ENCODE results near the gene PTPN4.

- TF ChIP-seq CTCF (IDR thresholded peaks at IDR 0.05) (no peak), POLR2A (IDR thresholded peaks at IDR 0.05) (no peak)
Observed at GRCh38 chr2:119810049-119810630, 50.4 kb downstream of the PTPN4 start.

Data from ovary (tissue), 3 donors.